GM23248 (cell line): ENCODE data around the gene ARAP2.

ENCODE experiments used
- EZH2 ChIP-seq: fragments of 200-600 bp; sonication (generic); IDR thresholded peaks from 2 replicates; pipeline ENCODE4 v1.6.1; 2018; ENCODE audit warnings: antibody characterized with exemption, mild to moderate bottlenecking; ENCODE audit not compliant: insufficient read depth, poor library complexity, severe bottlenecking
- EZH2phosphoT487 ChIP-seq: fragments of 200-600 bp; sonication (generic); IDR thresholded peaks from 2 replicates; pipeline ENCODE4 v1.6.1; 2018; ENCODE audit warnings: antibody characterized with exemption, moderate library complexity, mild to moderate bottlenecking, low read depth; ENCODE audit not compliant: insufficient read depth

- TF ChIP-seq EZH2 (no peak), EZH2phosphoT487 (no peak)
Observed at GRCh38 chr4:36152735-36153134, 91.6 kb downstream of the ARAP2 start.
